Neural progenitor cell (in vitro differentiated cells): ENCODE data around the gene WAS. TPM values are rescaled to one million over a fixed set of nuclear protein-coding genes. Genes with fewer than 3 reads are reported as not detected.

Experiments
- DNase-seq: peaks from one replicate; pipeline ENCODE4 v3.0.0-alpha.2; 2016; ENCODE audit warnings: low spot score
- H2AFZ ChIP-seq: fragments of 200-600 bp; sonication (generic); replicated peaks from 2 replicates; pipeline ENCODE4 v1.6.1; 2016; ENCODE audit warnings: antibody characterized with exemption
- H3F3A ChIP-seq: fragments of 200-600 bp; sonication (generic); 2 replicates; pipeline ENCODE4 v1.6.1; 2016; ENCODE audit warnings: antibody characterized with exemption, low read depth
- H3K27ac ChIP-seq: fragments of 200-600 bp; sonication (generic); 2 replicates; pipeline ENCODE4 v1.5.1; 2016; ENCODE audit warnings: mild to moderate bottlenecking
- H3K27me3 ChIP-seq: fragments of 200-600 bp; sonication (generic); 2 replicates; pipeline ENCODE4 v1.6.1; 2016; ENCODE audit warnings: mild to moderate bottlenecking, moderate library complexity
- H3K36me3 ChIP-seq: fragments of 200-600 bp; sonication (generic); 2 replicates; pipeline ENCODE4 v1.5.1; 2016
- H3K4me1 ChIP-seq: fragments of 200-600 bp; sonication (generic); 2 replicates; pipeline ENCODE4 v1.6.1; 2016; ENCODE audit warnings: mixed run types
- H3K4me2 ChIP-seq: fragments of 200-600 bp; sonication (generic); 2 replicates; pipeline ENCODE4 v1.6.1; 2016
- H3K4me3 ChIP-seq: fragments of 200-600 bp; sonication (generic); 2 replicates; pipeline ENCODE4 v1.5.1; 2016
- H3K79me2 ChIP-seq: fragments of 200-600 bp; sonication (generic); 2 replicates; pipeline ENCODE4 v1.6.1; 2016; ENCODE audit warnings: low read depth
- H3K9ac ChIP-seq: fragments of 200-600 bp; sonication (generic); 2 replicates; pipeline ENCODE4 v1.6.1; 2016
- H3K9me3 ChIP-seq: fragments of 200-600 bp; sonication (generic); 2 replicates; pipeline ENCODE4 v1.5.1; 2016; ENCODE audit warnings: low read depth
- H4K20me1 ChIP-seq: fragments of 200-600 bp; sonication (generic); 2 replicates; pipeline ENCODE4 v1.6.1; 2016; ENCODE audit warnings: low read depth
- H3K27ac Mint-ChIP-seq: 3 replicates; pipeline ENCODE4 v1.8.0; 2021; ENCODE audit warnings: mixed read lengths
- H3K27me3 Mint-ChIP-seq: 2 replicates; pipeline ENCODE4 v1.8.0; 2022; ENCODE audit warnings: low read depth, mild to moderate bottlenecking, inconsistent platforms, moderate library complexity, mixed read lengths; ENCODE audit not compliant: insufficient read depth
- H3K36me3 Mint-ChIP-seq: 3 replicates; pipeline ENCODE4 v1.8.0; 2021; ENCODE audit warnings: mixed read lengths
- H3K4me1 Mint-ChIP-seq: 3 replicates; pipeline ENCODE4 v1.8.0; 2021; ENCODE audit warnings: mixed read lengths
- H3K4me3 Mint-ChIP-seq: 3 replicates; pipeline ENCODE4 v1.8.0; 2021; ENCODE audit warnings: mild to moderate bottlenecking, moderate library complexity, mixed read lengths
- H3K9me3 Mint-ChIP-seq: 3 replicates; pipeline ENCODE4 v1.8.0; 2020; ENCODE audit warnings: mixed read lengths
- EZH2 ChIP-seq: fragments of 200-600 bp; sonication (generic); IDR thresholded peaks from 2 replicates; pipeline ENCODE4 v1.6.1; 2017; ENCODE audit warnings: antibody characterized with exemption, mild to moderate bottlenecking, moderate library complexity
- EZH2phosphoT487 ChIP-seq: fragments of 200-600 bp; sonication (generic); IDR thresholded peaks from 2 replicates; pipeline ENCODE4 v1.6.1; 2017; ENCODE audit warnings: antibody characterized with exemption
- total RNA-seq: library from RNA; depleted of rRNA; stranded (reverse); fragments of >200 nt; gene quantifications from 2 replicates; pipeline ENCODE4 v1.2.3, GENCODE V29; 2015; ENCODE audit warnings: low replicate concordance
- TF ChIP-seq, protein P1 (sequence below): fragments of 200-600 bp; sonication (generic); IDR thresholded peaks from 2 replicates; pipeline ENCODE4 v1.5.1; 2017; ENCODE audit warnings: antibody characterized with exemption, mild to moderate bottlenecking

WAS gene
- total RNA-seq, 1 donor from 2014 or later: not detected

- Histone ChIP-seq H3K9ac (no peak overlapping the region), H3K4me2 (no peak overlapping the region), H2AFZ (no peak overlapping the region), H3K36me3 (no peaks in the 10 kb centered on the region), H3K9me3 (no peaks in the 10 kb centered on the region), H3K27ac (no peak overlapping the region), H3K79me2 (peaks cover 29% of the 10 kb centered on the region), H3K4me3 (no peak overlapping the region), H4K20me1 (no peaks in the 10 kb centered on the region), H3K27me3 (no peaks in the 10 kb centered on the region), H3K4me1 (peaks cover 17% of the 10 kb centered on the region), H3F3A (peaks cover 27% of the 10 kb centered on the region)
- peaks cover 17% of the 10 kb centered on the region for H3K9me3 Mint-ChIP-seq
- peaks cover 17% of the 10 kb centered on the region for H3K4me1 Mint-ChIP-seq
- TF ChIP-seq EZH2phosphoT487: no peak
- TF ChIP-seq EZH2: no peak
- TF ChIP-seq, protein P1, sequence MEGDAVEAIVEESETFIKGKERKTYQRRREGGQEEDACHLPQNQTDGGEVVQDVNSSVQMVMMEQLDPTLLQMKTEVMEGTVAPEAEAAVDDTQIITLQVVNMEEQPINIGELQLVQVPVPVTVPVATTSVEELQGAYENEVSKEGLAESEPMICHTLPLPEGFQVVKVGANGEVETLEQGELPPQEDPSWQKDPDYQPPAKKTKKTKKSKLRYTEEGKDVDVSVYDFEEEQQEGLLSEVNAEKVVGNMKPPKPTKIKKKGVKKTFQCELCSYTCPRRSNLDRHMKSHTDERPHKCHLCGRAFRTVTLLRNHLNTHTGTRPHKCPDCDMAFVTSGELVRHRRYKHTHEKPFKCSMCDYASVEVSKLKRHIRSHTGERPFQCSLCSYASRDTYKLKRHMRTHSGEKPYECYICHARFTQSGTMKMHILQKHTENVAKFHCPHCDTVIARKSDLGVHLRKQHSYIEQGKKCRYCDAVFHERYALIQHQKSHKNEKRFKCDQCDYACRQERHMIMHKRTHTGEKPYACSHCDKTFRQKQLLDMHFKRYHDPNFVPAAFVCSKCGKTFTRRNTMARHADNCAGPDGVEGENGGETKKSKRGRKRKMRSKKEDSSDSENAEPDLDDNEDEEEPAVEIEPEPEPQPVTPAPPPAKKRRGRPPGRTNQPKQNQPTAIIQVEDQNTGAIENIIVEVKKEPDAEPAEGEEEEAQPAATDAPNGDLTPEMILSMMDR: no peak
- no peak overlapping the region for H3K27ac Mint-ChIP-seq
- peaks cover 5% of the 10 kb centered on the region for H3K36me3 Mint-ChIP-seq
- DNase-seq: no peak
- peaks cover 3% of the 10 kb centered on the region for H3K27me3 Mint-ChIP-seq
- H3K4me3 Mint-ChIP-seq: no peak overlapping the region
Measured at GRCh38 chrX:48700246-48700645, 16.6 kb downstream of the WAS start.

DNA sequence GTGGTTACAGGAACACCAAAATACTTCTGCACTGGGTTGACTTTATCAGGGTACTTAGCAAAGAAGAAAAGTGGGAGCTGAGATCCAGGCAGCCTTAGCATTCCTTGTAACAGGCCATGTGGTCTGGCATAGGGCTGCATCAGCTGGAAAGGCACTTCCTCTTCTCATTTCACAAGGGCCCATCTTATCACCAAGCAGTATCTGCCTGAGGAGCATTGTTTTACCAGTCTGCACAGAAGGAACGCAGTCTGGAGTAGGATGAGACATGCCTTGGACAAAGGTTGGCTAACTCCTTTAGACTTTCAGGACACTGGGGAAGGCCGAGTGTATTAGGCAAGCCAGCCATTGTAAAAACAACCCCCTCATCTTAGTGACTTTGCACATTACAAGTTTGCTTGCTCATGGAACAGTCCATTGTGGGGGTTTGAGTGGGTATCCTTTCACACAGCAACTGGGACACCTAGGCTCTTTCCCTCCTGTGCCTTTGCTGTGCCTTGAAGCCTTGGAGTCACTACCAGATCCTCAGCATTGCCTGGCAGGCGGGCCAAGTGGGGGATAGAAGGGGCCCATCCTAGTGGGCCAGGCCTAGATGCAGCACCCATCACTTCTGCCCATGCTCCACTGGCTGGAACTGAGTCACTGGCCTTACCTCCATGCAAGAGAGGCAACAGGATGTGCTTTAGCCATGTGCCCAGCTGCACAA, 17.5 kb downstream of the WAS start:
- no peak overlapping the region for H3K27ac Mint-ChIP-seq
- peaks cover 17% of the 10 kb centered on the region for H3K4me1 ChIP-seq
- peaks cover 21% of the 10 kb centered on the region for H3F3A ChIP-seq
- no peak overlapping the region for H3K9ac ChIP-seq
- no peak for DNase-seq
- peaks cover 12% of the 10 kb centered on the region for H3K9me3 Mint-ChIP-seq
- peaks cover 29% of the 10 kb centered on the region for H3K79me2 ChIP-seq
- peaks cover 8% of the 10 kb centered on the region for H3K4me1 Mint-ChIP-seq
- peaks cover 3% of the 10 kb centered on the region for H3K27me3 Mint-ChIP-seq
- no peaks in the 10 kb centered on the region for H3K9me3 ChIP-seq
- no peak overlapping the region for H2AFZ ChIP-seq
- no peak overlapping the region for H3K27ac ChIP-seq
- no peak overlapping the region for H3K4me3 ChIP-seq
- H3K27me3 ChIP-seq: no peaks in the 10 kb centered on the region
- no peak for TF ChIP-seq EZH2
- no peak for TF ChIP-seq EZH2phosphoT487
- TF ChIP-seq, protein P1: no peak
- H4K20me1 ChIP-seq: no peaks in the 10 kb centered on the region
- no peaks in the 10 kb centered on the region for H3K36me3 ChIP-seq
- no peak overlapping the region for H3K4me3 Mint-ChIP-seq
- no peak overlapping the region for H3K4me2 ChIP-seq
- H3K36me3 Mint-ChIP-seq: peaks cover 5% of the 10 kb centered on the region

- peaks cover 7% of the 10 kb centered on the region for H3K4me1 Mint-ChIP-seq
Measured at GRCh38 chrX:48702032-48702431, 18.4 kb downstream of the WAS start.

More at GRCh38 chrX:48702032-48702431, 18.4 kb downstream of the WAS start:
- H3K27ac ChIP-seq: no peak overlapping the region
- peaks cover 18% of the 10 kb centered on the region for H3F3A ChIP-seq
- H3K36me3 Mint-ChIP-seq: peaks cover 5% of the 10 kb centered on the region
- H3K9me3 ChIP-seq: no peaks in the 10 kb centered on the region
- no peak overlapping the region for H3K4me3 Mint-ChIP-seq
- no peak overlapping the region for H3K4me3 ChIP-seq
- H3K27me3 ChIP-seq: no peaks in the 10 kb centered on the region
- peaks cover 27% of the 10 kb centered on the region for H3K79me2 ChIP-seq
- DNase-seq: no peak
- TF ChIP-seq, protein P1: no peak
- TF ChIP-seq EZH2phosphoT487 (no peak), EZH2 (no peak)
- no peaks in the 10 kb centered on the region for H3K36me3 ChIP-seq
- H3K27ac Mint-ChIP-seq: no peak overlapping the region
- H3K27me3 Mint-ChIP-seq: peaks cover 3% of the 10 kb centered on the region
- H3K9ac ChIP-seq: no peak overlapping the region
- peaks cover 12% of the 10 kb centered on the region for H3K9me3 Mint-ChIP-seq
- H4K20me1 ChIP-seq: no peaks in the 10 kb centered on the region
- peaks cover 17% of the 10 kb centered on the region for H3K4me1 ChIP-seq
- H2AFZ ChIP-seq: no peak overlapping the region
- H3K4me2 ChIP-seq: no peak overlapping the region
